Left ventricle myocardium inferior (tissue), 1 donor: ENCODE results near the gene TMEM243. TPM values are rescaled to one million over a fixed set of nuclear protein-coding genes. Genes with fewer than 3 reads are reported as not detected.
A peak's percentile ranks its signal among the peaks of the same experiment; 100 is the strongest.

Source experiments
- DNase-seq: peaks from one replicate; pipeline ENCODE4 v3.0.0-alpha.2; 2020
- H3K27ac ChIP-seq: fragments of 200-600 bp; replicated peaks from 2 replicates; pipeline ENCODE4 v1.8.0; 2021
- H3K27me3 ChIP-seq: fragments of 200-600 bp; 2 replicates; pipeline ENCODE4 v1.8.0; 2021; ENCODE audit warnings: low read depth
- H3K36me3 ChIP-seq: fragments of 200-600 bp; 2 replicates; pipeline ENCODE4 v1.8.0; 2021
- H3K4me1 ChIP-seq: fragments of 200-600 bp; 2 replicates; pipeline ENCODE4 v1.8.0; 2021
- H3K4me3 ChIP-seq: fragments of 200-600 bp; 2 replicates; pipeline ENCODE4 v1.8.0; 2021; ENCODE audit warnings: mild to moderate bottlenecking, moderate library complexity
- H3K9me3 ChIP-seq: fragments of 200-600 bp; replicated peaks from 2 replicates; pipeline ENCODE4 v1.8.0; 2021
- CTCF ChIP-seq: fragments of 200-600 bp; IDR thresholded peaks from 2 replicates; pipeline ENCODE4 v1.8.0; 2021; ENCODE audit warnings: antibody characterized with exemption, mild to moderate bottlenecking, borderline replicate concordance
- intact Hi-C: fragments of 100-400 bp; cut with micrococcal nuclease; formaldehyde crosslinking; loops from one replicate; pipeline ENCODE4 v1.11.0; 2022
- total RNA-seq: library from RNA; stranded (reverse); fragmentation: NEBNext Ultra II Directional; extraction: Animal tissue kit (Norgen Biotek cat#: 25700); gene quantifications from one replicate; pipeline ENCODE4 v1.2.1, GENCODE V29; 2021
- donor health status: DM: no; HTN: yes; CAD: no; lungs with severe emphysema.

TMEM243 gene
- total RNA-seq, 1 donor from 2014 or later = 4.4 TPM

GRCh38 chr7:87155788-87156187, 63.7 kb downstream of the TMEM243 start:
- intact Hi-C loops = no loop called here
- Histone ChIP-seq H3K36me3 (no peaks in the 10 kb centered on the region), H3K27me3 (no peaks in the 10 kb centered on the region), H3K9me3 (no peaks in the 10 kb centered on the region), H3K4me1 (peaks cover 84% of the 10 kb centered on the region), H3K4me3 (peak overlapping the region; percentile 81), H3K27ac (no peak overlapping the region)
- TF ChIP-seq CTCF = no peak
- DNase-seq = no peak

- no peak for TF ChIP-seq CTCF
- DNase-seq = no peak
- intact Hi-C loops = no loop called here
- Histone ChIP-seq H3K27me3 (no peaks in the 10 kb centered on the region), H3K4me1 (peaks cover 76% of the 10 kb centered on the region), H3K4me3 (peak overlapping the region; percentile 81), H3K36me3 (no peaks in the 10 kb centered on the region), H3K27ac (peak overlapping the region; percentile 98), H3K9me3 (no peaks in the 10 kb centered on the region)
Observed at GRCh38 chr7:87154569-87154968, 65.0 kb downstream of the TMEM243 start.

- Histone ChIP-seq H3K4me1 (peaks cover 72% of the 10 kb centered on the region), H3K36me3 (no peaks in the 10 kb centered on the region), H3K27ac (peak overlapping the region; percentile 98)
Observed at GRCh38 chr7:87154166-87154565, 65.4 kb downstream of the TMEM243 start.

GRCh38 chr7:87152897-87153641, 66.5 kb downstream of the TMEM243 start:
- Histone ChIP-seq H3K4me3 (peak overlapping the region; percentile 81), H3K4me1 (peaks cover 71% of the 10 kb centered on the region)

More at GRCh38 chr7:87154166-87154565, 65.4 kb downstream of the TMEM243 start:
- Histone ChIP-seq H3K27me3 (no peaks in the 10 kb centered on the region), H3K9me3 (no peaks in the 10 kb centered on the region), H3K4me3 (peak overlapping the region; percentile 81)
- TF ChIP-seq CTCF = no peak
- DNase-seq = no peak
- intact Hi-C loops = no loop called here

GRCh38 chr7:87152112-87152896, 67.2 kb downstream of the TMEM243 start, which contains the start of gene DMTF1:
Gene DMTF1 (plus strand): TSS chr7:87152453. CDS start chr7:87164942, 12,489 bp downstream.
- peak; percentile 24 for TF ChIP-seq CTCF
- Histone ChIP-seq H3K36me3 (no peaks in the 10 kb centered on the region), H3K4me3 (peak within 1 kb of the TSS; percentile 81), H3K4me1 (peaks cover 68% of the 10 kb centered on the region), H3K27ac (peak within 1 kb of the TSS; percentile 98), H3K9me3 (no peaks in the 10 kb centered on the region), H3K27me3 (no peaks in the 10 kb centered on the region)
- DNase-seq = peak; percentile 94
- intact Hi-C loops = no loop called here

More at GRCh38 chr7:87152897-87153641, 66.5 kb downstream of the TMEM243 start:
- peak; percentile 23 for DNase-seq
- Histone ChIP-seq H3K9me3 (no peaks in the 10 kb centered on the region), H3K27ac (peak overlapping the region; percentile 98), H3K27me3 (no peaks in the 10 kb centered on the region), H3K36me3 (no peaks in the 10 kb centered on the region)
- intact Hi-C loops = no loop called here
- no peak for TF ChIP-seq CTCF
